Caco-2 (cell line): ENCODE measurements around the gene HLA-F. TPM values are rescaled to one million over a fixed set of nuclear protein-coding genes. Genes with fewer than 3 reads are reported as not detected.

ENCODE experiments used
- BruUV-seq: library from RNA; stranded (reverse); fragments of 400-500 nt; replicated peaks from 2 replicates; lab custom pipeline; 2021; lab: Mats Ljungman, UMichigan
- CTCF ChIA-PET: fragments of 300-600 bp; sonication (Branson Sonifier 250); formaldehyde crosslinking; loops from one replicate; lab custom pipeline; 2022; ENCODE audit warnings: antibody characterized with exemption; lab: Charles Lee
- POLR2A ChIA-PET: fragments of 300-600 bp; sonication (Branson Sonifier 250); formaldehyde crosslinking; loops from one replicate; lab custom pipeline; 2022; ENCODE audit warnings: antibody characterized with exemption; lab: Charles Lee
- DNase-seq, 2 experiments: peaks; one replicate each; pipeline versions ENCODE4 v3.0.0 to v3.0.0-alpha.2; 2020 to 2022
- H3K27me3 ChIP-seq: replicated peaks from 2 replicates; pipeline ENCODE4 v1.6.0; 2011; ENCODE audit warnings: low read length; ENCODE audit not compliant: control insufficient read depth, insufficient read depth
- H3K36me3 ChIP-seq: 2 replicates; pipeline ENCODE4 v1.5.1; 2011; ENCODE audit warnings: low read length; ENCODE audit not compliant: control insufficient read depth, insufficient read depth
- H3K4me1 ChIP-seq: fragments of 250-450 bp; sonication (Bioruptor Pico); 2 replicates; pipeline ENCODE4 v1.5.1; 2020; ENCODE audit warnings: mild to moderate bottlenecking
- H3K4me3 ChIP-seq: 2 replicates; pipeline ENCODE4 v1.5.1; 2011; ENCODE audit warnings: low read depth, mild to moderate bottlenecking, control low read depth, low read length
- H3K9me3 ChIP-seq: fragments of 250-450 bp; sonication (Bioruptor Pico); 2 replicates; pipeline ENCODE4 v1.5.1; 2020; ENCODE audit warnings: mild to moderate bottlenecking, moderate library complexity
- H3K27ac Mint-ChIP-seq: one replicate; pipeline ENCODE4 v1.8.0; 2022; ENCODE audit warnings: mixed read lengths; ENCODE audit not compliant: unreplicated experiment
- H3K27me3 Mint-ChIP-seq: one replicate; pipeline ENCODE4 v1.8.0; 2022; ENCODE audit warnings: mixed read lengths; ENCODE audit not compliant: insufficient read depth, unreplicated experiment
- H3K36me3 Mint-ChIP-seq: one replicate; pipeline ENCODE4 v1.8.0; 2022; ENCODE audit warnings: mild to moderate bottlenecking, mixed read lengths; ENCODE audit not compliant: insufficient read depth, unreplicated experiment
- H3K4me1 Mint-ChIP-seq: one replicate; pipeline ENCODE4 v1.8.0; 2022; ENCODE audit warnings: low read depth, mixed read lengths; ENCODE audit not compliant: unreplicated experiment
- H3K4me3 Mint-ChIP-seq: one replicate; pipeline ENCODE4 v1.8.0; 2022; ENCODE audit warnings: mild to moderate bottlenecking, moderate library complexity, mixed read lengths; ENCODE audit not compliant: unreplicated experiment
- H3K9me3 Mint-ChIP-seq: one replicate; pipeline ENCODE4 v1.8.0; 2022; ENCODE audit warnings: mixed read lengths; ENCODE audit not compliant: unreplicated experiment
- CTCF ChIP-seq, 2 experiments: fragments of 200-600 bp in 1 of 2; IDR thresholded peaks; 1 replicate in 1 of 2; 2 replicates in 1 of 2; pipeline versions ENCODE4 v1.5.1 to v1.8.0; 2011 to 2022; ENCODE audit warnings: antibody characterized with exemption in 1 of 2, control low read depth in 1 of 2, inconsistent platforms in 1 of 2, low read depth in 1 of 2, low read length in 1 of 2, mild to moderate bottlenecking in 1 of 2, moderate library complexity in 1 of 2; ENCODE audit not compliant: insufficient read depth in 1 of 2, severe bottlenecking in 1 of 2, unreplicated experiment in 1 of 2
- intact Hi-C: fragments of 100-400 bp; cut with micrococcal nuclease; formaldehyde crosslinking; loops from one replicate; pipeline ENCODE4 v1.10.0; 2022; ENCODE audit not compliant: unreplicated experiment
- total RNA-seq: library from RNA; stranded (reverse); gene quantifications from 2 replicates; pipeline ENCODE4 v1.2.3, GENCODE V29; 2022

The HLA-F gene
- total RNA-seq, 1 experiment from 2014 or later, result 4.7 TPM

GRCh38 chr6:29748391-29749307 lies 25.4 kb downstream of the HLA-F start:
- H3K27ac Mint-ChIP-seq, result peak overlapping the region; percentile 24
- H3K4me3 Mint-ChIP-seq, result peak overlapping the region; percentile 83
- H3K27me3 Mint-ChIP-seq, result peaks cover 8% of the 10 kb centered on the region
- H3K36me3 ChIP-seq, result no peaks in the 10 kb centered on the region
- H3K36me3 Mint-ChIP-seq, result no peaks in the 10 kb centered on the region
- ChIA-PET CTCF (interaction anchor here (0.6 to 2.1 kb wide), 7 partner anchors 11 to 282 kb away, joined by 3 to 10 read pairs (median 5); no protein-coding TSS in a partner anchor), POLR2A (no interaction called here)
- peaks cover 6% of the 10 kb centered on the region for H3K4me1 Mint-ChIP-seq
- peak overlapping the region; percentile 68 for H3K4me3 ChIP-seq
- H3K27me3 ChIP-seq, result no peaks in the 10 kb centered on the region
- no peak for TF ChIP-seq CTCF (IDR thresholded peaks at IDR 0.05; ENCODE audit: insufficient read depth in 1 of 2, low read depth in 1 of 2, low read length in 1 of 2, severe bottlenecking in 1 of 2, unreplicated experiment in 1 of 2)
- H3K9me3 ChIP-seq, result no peaks in the 10 kb centered on the region
- no TSS peak for BruUV-seq
- DNase-seq, result peak; percentile 89 to 90
- no peaks in the 10 kb centered on the region for H3K9me3 Mint-ChIP-seq
- intact Hi-C loops, result loop anchor here (2.0 to 10.0 kb wide), 2 partner anchors 98 to 256 kb away; no protein-coding TSS in a partner anchor
- H3K4me1 ChIP-seq, result 0 out of 2 replicates have a peak, but pooled peaks cover 5% of the 10 kb centered on the region

DNA sequence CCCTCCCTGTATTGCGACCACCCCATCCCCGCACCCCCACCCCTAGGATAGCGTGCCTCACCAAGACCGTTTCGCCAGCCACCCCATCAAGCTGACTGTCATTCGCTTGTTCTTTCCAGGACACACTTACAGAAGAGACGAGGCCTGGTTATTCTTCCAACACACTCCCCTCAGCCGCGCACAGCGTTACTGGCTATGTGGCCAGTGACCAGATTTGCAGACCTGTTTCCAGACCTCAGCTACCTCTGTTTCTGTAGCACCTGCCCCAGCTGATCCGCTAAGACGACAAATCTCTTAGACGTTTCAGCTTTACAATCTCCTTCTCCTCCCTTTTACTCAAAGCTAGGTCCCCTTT lies 26.1 kb downstream of the HLA-F start:
- 0 out of 2 replicates have a peak, but pooled peaks cover 5% of the 10 kb centered on the region for H3K4me1 ChIP-seq
- peaks cover 8% of the 10 kb centered on the region for H3K27me3 Mint-ChIP-seq
- DNase-seq, result no peak
- H3K36me3 ChIP-seq, result no peaks in the 10 kb centered on the region
- POLR2A ChIA-PET, result no interaction called here
- H3K27ac Mint-ChIP-seq, result no peak overlapping the region
- H3K9me3 Mint-ChIP-seq, result no peaks in the 10 kb centered on the region
- peak overlapping the region; percentile 68 for H3K4me3 ChIP-seq
- H3K4me3 Mint-ChIP-seq, result peak overlapping the region; percentile 83
- H3K36me3 Mint-ChIP-seq, result no peaks in the 10 kb centered on the region
- H3K4me1 Mint-ChIP-seq, result peaks cover 6% of the 10 kb centered on the region
- TF ChIP-seq CTCF (IDR thresholded peaks at IDR 0.05; ENCODE audit: insufficient read depth in 1 of 2, low read depth in 1 of 2, low read length in 1 of 2, severe bottlenecking in 1 of 2, unreplicated experiment in 1 of 2), result no peak
- CTCF ChIA-PET, result interaction anchor here (0.6 to 2.1 kb wide), 7 partner anchors 11 to 354 kb away, joined by 3 to 10 read pairs (median 6); no protein-coding TSS in a partner anchor
- intact Hi-C loops, result loop anchor here (2.0 to 10.0 kb wide), 2 partner anchors 98 to 256 kb away; no protein-coding TSS in a partner anchor
- H3K9me3 ChIP-seq, result no peaks in the 10 kb centered on the region
- no TSS peak for BruUV-seq
- no peaks in the 10 kb centered on the region for H3K27me3 ChIP-seq

DNA sequence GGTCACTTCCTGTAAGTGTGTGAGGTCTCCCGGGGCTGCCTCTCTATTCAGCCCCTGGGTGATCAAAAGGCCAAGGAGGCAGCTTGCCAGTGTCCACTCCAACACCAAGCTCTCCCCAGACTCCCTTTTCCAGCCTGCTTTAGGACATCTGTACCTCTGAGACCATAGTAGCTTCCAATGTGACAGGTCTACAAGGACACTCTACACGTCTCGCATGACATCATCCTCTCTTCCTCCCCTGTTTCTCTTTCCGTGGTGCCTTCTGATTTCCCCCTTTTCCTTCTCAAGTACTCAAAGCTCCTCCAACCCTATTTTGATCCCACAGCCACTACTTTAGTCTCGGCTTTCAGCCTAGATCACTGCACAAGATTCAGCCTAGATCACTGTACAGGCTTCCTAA lies 26.4 kb downstream of the HLA-F start:
- CTCF ChIA-PET, result interaction anchor here (0.6 to 2.1 kb wide), 4 partner anchors 12 to 354 kb away, joined by 5 to 10 read pairs (median 7); no protein-coding TSS in a partner anchor
- Histone ChIP-seq H3K9me3 (no peaks in the 10 kb centered on the region), H3K27me3 (no peaks in the 10 kb centered on the region), H3K36me3 (no peaks in the 10 kb centered on the region), H3K4me3 (no peak overlapping the region), H3K4me1 (0 out of 2 replicates have a peak, but pooled peaks cover 5% of the 10 kb centered on the region)
- TF ChIP-seq CTCF (IDR thresholded peaks at IDR 0.05; ENCODE audit: insufficient read depth in 1 of 2, low read depth in 1 of 2, low read length in 1 of 2, severe bottlenecking in 1 of 2, unreplicated experiment in 1 of 2), result no peak
- H3K36me3 Mint-ChIP-seq, result no peaks in the 10 kb centered on the region
- H3K4me1 Mint-ChIP-seq, result peaks cover 6% of the 10 kb centered on the region
- no TSS peak for BruUV-seq
- peak overlapping the region; percentile 83 for H3K4me3 Mint-ChIP-seq
- intact Hi-C loops, result loop anchor here (2.0 to 10.0 kb wide), 3 partner anchors 83 to 255 kb away; no protein-coding TSS in a partner anchor
- POLR2A ChIA-PET, result no interaction called here
- H3K9me3 Mint-ChIP-seq, result no peaks in the 10 kb centered on the region
- H3K27ac Mint-ChIP-seq, result no peak overlapping the region
- peaks cover 8% of the 10 kb centered on the region for H3K27me3 Mint-ChIP-seq
- DNase-seq, result no peak
